Measurements from ENCODE around the gene GHRH.

GRCh38 chr20:37259031-37259430 is 2.6 kb downstream of the GHRH start:
- no peak for TF ChIP-seq CTCF (IDR thresholded peaks at IDR 0.05)
- no peak for TF ChIP-seq POLR2A (IDR thresholded peaks at IDR 0.05)
